RWPE2 (cell line): ENCODE data around the gene PDS5B.

Source experiments
- ATAC-seq: fragments of 200-7000 bp; cut with Tn5 transposase; 3 replicates; pipeline ENCODE4 v1.9.1; 2021; ENCODE audit warnings: low read depth
- DNase-seq: peaks from one replicate; pipeline ENCODE4 v3.0.0-alpha.2; 2020; ENCODE audit warnings: low spot score
- H3K27ac ChIP-seq: fragments of 450-650 bp; 2 replicates; pipeline ENCODE4 v1.5.1; 2017; ENCODE audit warnings: mild to moderate bottlenecking; ENCODE audit not compliant: poor library complexity, severe bottlenecking
- H3K27me3 ChIP-seq: fragments of 250-450 bp; sonication (Bioruptor Pico); 2 replicates; pipeline ENCODE4 v1.5.1; 2021; ENCODE audit warnings: mild to moderate bottlenecking, moderate library complexity; ENCODE audit not compliant: insufficient read depth, poor library complexity, severe bottlenecking
- H3K36me3 ChIP-seq: fragments of 250-450 bp; sonication (Bioruptor Pico); 2 replicates; pipeline ENCODE4 v1.5.1; 2020; ENCODE audit warnings: low read depth, mild to moderate bottlenecking, moderate library complexity
- H3K4me1 ChIP-seq: fragments of 250-450 bp; sonication (Bioruptor Pico); 2 replicates; pipeline ENCODE4 v1.5.1; 2021; ENCODE audit warnings: mild to moderate bottlenecking, moderate library complexity; ENCODE audit not compliant: insufficient read depth, poor library complexity, severe bottlenecking
- H3K4me3 ChIP-seq: fragments of 250-450 bp; sonication (Bioruptor Pico); 2 replicates; pipeline ENCODE4 v1.5.1; 2021; ENCODE audit warnings: mild to moderate bottlenecking, moderate library complexity; ENCODE audit not compliant: severe bottlenecking
- H3K9me3 ChIP-seq: fragments of 250-450 bp; sonication (Bioruptor Pico); 2 replicates; pipeline ENCODE4 v1.5.1; 2021; ENCODE audit warnings: mild to moderate bottlenecking, moderate library complexity; ENCODE audit not compliant: severe bottlenecking
- CTCF ChIP-seq: fragments of 450-650 bp; IDR thresholded peaks from one replicate; pipeline ENCODE4 v1.5.1; 2017; ENCODE audit warnings: mild to moderate bottlenecking, moderate library complexity; ENCODE audit not compliant: poor library complexity, severe bottlenecking

PDS5B gene

GRCh38 chr13:32659736-32660135, 73.5 kb downstream of the PDS5B start:
- Histone ChIP-seq H3K27ac (no peak overlapping the region), H3K9me3 (peaks cover 2% of the 10 kb centered on the region), H3K4me1 (no peaks in the 10 kb centered on the region), H3K27me3 (no peaks in the 10 kb centered on the region), H3K4me3 (no peak overlapping the region), H3K36me3 (peaks cover 30% of the 10 kb centered on the region)
- DNase-seq (no peak), ATAC-seq (no peak)
- TF ChIP-seq CTCF: no peak

- no peak overlapping the region for H3K4me3 ChIP-seq
- DNase-seq (no peak), ATAC-seq (no peak)
- no peaks in the 10 kb centered on the region for H3K27me3 ChIP-seq
- H3K4me1 ChIP-seq: no peaks in the 10 kb centered on the region
- peaks cover 27% of the 10 kb centered on the region for H3K36me3 ChIP-seq
- no peak for TF ChIP-seq CTCF
- peaks cover 2% of the 10 kb centered on the region for H3K9me3 ChIP-seq
- no peak overlapping the region for H3K27ac ChIP-seq
Observed at GRCh38 chr13:32660227-32660626, 74.0 kb downstream of the PDS5B start.

- DNase-seq: no peak
- H3K9me3 ChIP-seq: no peaks in the 10 kb centered on the region
- H3K27ac ChIP-seq: no peak overlapping the region
- H3K36me3 ChIP-seq: peaks cover 27% of the 10 kb centered on the region
- H3K4me3 ChIP-seq: no peak overlapping the region
- H3K4me1 ChIP-seq: no peaks in the 10 kb centered on the region
- H3K27me3 ChIP-seq: no peaks in the 10 kb centered on the region
- TF ChIP-seq CTCF: no peak
- no peak for ATAC-seq
Observed at GRCh38 chr13:32661685-32662084, 75.4 kb downstream of the PDS5B start.

- H3K27ac ChIP-seq: no peak overlapping the region
- DNase-seq (no peak), ATAC-seq (no peak)
- H3K27me3 ChIP-seq: no peaks in the 10 kb centered on the region
- H3K4me3 ChIP-seq: no peak overlapping the region
- H3K4me1 ChIP-seq: no peaks in the 10 kb centered on the region
- peaks cover 30% of the 10 kb centered on the region for H3K36me3 ChIP-seq
- H3K9me3 ChIP-seq: no peaks in the 10 kb centered on the region
- TF ChIP-seq CTCF: no peak
Observed at GRCh38 chr13:32663660-32664059, 77.4 kb downstream of the PDS5B start.

GRCh38 chr13:32666990-32667571, 80.8 kb downstream of the PDS5B start:
- Histone ChIP-seq H3K4me3 (no peak overlapping the region), H3K27ac (no peak overlapping the region), H3K9me3 (no peaks in the 10 kb centered on the region), H3K27me3 (no peaks in the 10 kb centered on the region), H3K36me3 (peaks cover 38% of the 10 kb centered on the region), H3K4me1 (no peaks in the 10 kb centered on the region)
- no peak for DNase-seq
- no peak for ATAC-seq
- no peak for TF ChIP-seq CTCF
